ENCODE results near the gene RNASEH2A. TPM values are rescaled to one million over a fixed set of nuclear protein-coding genes. Genes with fewer than 3 reads are reported as not detected.

RNASEH2A gene
- total RNA-seq, 4 donors from 2014 or later = 3.6 to 7.5 (median 5.1) TPM

DNA sequence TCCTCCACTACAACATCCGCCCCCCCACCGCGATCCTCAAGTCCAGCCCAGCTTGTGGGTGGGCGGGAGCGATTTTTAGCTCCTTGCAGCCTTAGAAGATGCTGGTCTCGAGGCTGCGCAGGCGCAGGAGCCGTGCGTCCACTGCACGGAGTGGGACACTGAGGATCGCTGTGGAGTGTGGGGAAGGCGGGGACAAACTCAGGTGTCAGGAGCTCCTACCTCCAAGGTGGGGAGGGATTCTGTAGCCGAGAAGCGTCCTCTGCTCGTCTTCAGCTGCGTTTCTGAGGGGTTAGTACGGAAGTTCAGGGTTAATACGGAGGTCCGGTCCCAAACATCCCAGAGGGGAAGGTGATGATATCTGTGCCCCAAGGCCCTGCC lies 28.2 kb downstream of the RNASEH2A start, which contains the start of gene RTBDN:
RTBDN (minus strand) TSS at position 14 of the 378 bp plus-strand sequence. CDS start 4,600 bp downstream, outside the sequence.
- TF ChIP-seq, protein P1, sequence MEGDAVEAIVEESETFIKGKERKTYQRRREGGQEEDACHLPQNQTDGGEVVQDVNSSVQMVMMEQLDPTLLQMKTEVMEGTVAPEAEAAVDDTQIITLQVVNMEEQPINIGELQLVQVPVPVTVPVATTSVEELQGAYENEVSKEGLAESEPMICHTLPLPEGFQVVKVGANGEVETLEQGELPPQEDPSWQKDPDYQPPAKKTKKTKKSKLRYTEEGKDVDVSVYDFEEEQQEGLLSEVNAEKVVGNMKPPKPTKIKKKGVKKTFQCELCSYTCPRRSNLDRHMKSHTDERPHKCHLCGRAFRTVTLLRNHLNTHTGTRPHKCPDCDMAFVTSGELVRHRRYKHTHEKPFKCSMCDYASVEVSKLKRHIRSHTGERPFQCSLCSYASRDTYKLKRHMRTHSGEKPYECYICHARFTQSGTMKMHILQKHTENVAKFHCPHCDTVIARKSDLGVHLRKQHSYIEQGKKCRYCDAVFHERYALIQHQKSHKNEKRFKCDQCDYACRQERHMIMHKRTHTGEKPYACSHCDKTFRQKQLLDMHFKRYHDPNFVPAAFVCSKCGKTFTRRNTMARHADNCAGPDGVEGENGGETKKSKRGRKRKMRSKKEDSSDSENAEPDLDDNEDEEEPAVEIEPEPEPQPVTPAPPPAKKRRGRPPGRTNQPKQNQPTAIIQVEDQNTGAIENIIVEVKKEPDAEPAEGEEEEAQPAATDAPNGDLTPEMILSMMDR (IDR thresholded peaks at IDR 0.05; ENCODE audit: low read depth) = no peak

DNA sequence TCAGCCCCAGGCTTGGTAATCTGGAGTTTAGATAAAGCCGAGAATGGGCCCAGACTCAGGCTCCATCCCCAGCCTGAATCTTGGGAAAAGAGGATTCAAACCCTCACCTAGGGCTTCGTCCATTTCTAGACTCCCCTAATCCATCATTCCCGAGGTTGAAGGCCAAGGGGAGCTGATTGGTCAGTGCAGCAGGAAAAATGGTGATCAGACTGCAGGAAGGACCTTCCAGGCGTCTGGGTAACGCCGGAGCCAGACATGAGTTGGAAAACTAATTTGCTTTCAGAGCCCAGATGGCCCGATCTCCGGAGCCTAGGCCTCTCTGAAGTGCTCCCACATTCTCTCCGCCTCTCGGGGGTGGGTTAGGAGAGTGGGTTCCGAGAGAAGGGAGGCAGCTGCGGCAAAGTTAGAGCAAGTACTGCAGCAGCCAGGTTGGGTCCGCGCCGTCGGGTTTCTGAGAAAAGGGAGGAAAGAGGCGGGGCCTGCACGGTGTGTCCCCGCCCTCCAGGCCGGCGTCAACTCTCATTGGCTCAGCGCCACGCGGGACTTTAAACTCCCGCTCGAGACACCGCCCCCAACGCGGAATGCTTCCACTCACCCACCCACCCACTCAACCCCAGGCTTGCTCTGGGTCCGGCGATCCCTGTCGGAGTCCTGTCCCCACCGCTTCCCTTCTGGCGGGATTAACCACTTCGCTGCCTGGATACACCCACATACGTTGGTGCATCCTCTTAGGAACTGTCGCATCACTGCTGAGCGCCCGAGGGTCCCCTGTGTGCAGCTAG lies 28.8 kb downstream of the RNASEH2A start:
- TF ChIP-seq, protein P1 (IDR thresholded peaks at IDR 0.05; ENCODE audit: low read depth) = no peak

DNA sequence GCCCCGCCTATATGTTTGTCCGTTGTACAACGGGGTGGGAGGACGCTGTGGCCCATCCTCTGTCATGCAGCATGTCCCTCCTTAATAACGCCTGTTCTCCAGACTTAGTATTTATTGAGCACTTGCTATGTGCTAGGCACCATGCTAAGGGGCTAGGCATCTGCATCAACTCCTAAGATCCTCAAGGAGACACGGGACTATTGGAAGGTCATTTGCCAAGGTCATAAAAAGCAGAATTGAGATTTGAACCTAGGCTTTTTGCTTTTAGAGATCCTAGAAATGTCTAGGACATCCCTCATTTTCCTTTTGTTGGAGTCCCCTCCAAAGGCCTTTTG lies 30.1 kb downstream of the RNASEH2A start:
- TF ChIP-seq, protein P1 (IDR thresholded peaks at IDR 0.05; ENCODE audit: low read depth) = no peak

DNA sequence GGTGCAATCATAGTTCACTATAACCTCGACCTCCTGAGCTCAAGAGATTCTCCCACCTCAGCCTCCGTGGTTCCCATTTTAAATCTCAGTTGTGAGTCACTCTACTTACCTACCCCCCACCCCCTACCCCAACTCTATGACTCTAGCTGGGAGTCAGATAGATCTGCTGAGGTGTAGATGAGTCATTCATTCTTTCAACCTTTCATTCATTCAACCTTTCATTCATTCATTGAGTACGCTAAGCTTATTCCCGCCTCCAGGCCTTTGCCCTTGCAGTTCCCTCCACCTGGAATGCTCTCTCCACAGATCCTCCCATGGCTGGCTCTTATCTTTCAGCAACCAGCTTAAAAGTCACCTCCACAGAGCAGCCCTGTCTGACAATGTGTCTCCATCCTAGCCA lies 30.8 kb downstream of the RNASEH2A start:
- TF ChIP-seq, protein P1 (IDR thresholded peaks at IDR 0.05; ENCODE audit: low read depth) = no peak

DNA sequence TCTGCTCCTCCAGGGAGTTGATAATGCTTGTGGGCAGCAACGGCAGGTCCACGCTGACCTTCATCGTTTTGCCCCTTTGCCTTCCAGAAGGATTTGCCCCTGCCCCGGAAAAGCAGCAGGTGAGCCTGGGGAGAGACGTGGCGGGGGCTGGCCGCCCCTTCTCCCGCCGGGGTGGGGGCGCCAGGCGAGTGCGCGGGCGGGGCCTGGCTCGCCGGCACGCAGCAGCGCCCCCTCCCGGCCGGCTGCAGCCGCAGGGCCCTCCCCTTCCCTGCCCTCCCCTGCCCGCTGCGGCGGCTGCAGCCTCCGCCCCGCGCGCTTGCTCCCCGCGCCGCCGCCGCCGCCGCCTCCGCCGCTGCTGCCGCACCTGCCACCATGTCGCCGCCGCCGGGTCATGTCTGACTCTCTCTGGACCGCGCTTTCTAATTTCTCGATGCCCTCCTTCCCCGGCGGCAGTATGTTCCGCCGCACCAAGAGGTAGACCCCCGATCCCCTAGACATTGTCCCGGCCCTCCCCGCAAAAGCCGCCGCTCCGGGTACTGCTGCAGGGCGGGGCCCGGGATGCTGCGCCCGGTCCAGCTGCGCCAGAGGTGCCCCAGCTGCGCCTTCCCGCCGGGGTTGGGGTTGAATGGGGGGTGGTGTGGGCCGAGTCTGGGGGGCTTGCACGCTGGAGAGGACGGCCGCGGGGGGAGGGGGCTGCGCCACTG lies 31.9 kb downstream of the RNASEH2A start, which contains the start of gene MAST1:
MAST1 (plus strand) TSS at position 334 of the 704 bp plus-strand sequence; CDS start at position 392, 58 bp downstream.
- TF ChIP-seq, protein P1 (IDR thresholded peaks at IDR 0.05; ENCODE audit: low read depth) = no peak

DNA sequence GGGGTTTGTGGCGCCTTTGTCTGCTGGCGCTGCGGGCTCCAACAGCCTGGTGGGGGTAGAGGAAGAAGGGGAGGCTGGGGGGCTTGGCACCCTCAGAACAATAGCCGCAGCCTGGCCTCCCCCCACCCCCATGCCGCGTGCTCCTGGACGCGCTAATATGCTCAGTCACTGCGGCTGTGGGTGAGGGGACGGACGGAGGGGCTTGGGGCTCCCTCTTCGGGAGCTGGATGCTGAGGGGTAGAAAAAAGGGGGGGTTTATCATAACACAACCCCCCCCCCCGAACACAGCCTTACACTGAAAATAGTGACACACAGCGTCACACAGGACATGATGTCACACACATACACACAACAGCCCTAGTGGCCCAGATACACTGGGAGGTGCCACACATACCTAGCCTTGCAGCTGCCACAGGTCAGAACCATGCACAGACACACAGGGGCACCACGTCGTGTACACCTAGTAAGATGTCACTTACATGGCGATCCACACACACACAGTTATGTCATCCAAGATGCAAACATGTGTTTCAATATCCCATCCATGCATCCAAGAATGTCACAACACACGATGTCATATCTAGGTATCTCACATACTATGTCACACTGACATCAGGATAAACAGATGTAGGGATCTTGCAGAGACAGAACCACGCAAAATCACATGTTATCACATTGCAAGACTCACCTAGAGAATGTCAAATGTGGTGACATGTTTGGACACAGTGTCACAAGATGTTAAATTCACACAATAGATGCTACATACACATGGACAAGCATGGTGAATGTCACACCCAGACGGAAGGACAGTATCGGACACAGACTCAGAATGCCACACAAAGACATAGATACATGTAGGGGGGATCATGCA lies 32.7 kb downstream of the RNASEH2A start:
- TF ChIP-seq, protein P1 (IDR thresholded peaks at IDR 0.05; ENCODE audit: low read depth) = no peak
